Left cardiac atrium (tissue), 4 donors: ENCODE data around the gene ADCK1. TPM values are rescaled to one million over a fixed set of nuclear protein-coding genes. Genes with fewer than 3 reads are reported as not detected.
A peak's percentile ranks its signal among the peaks of the same experiment; 100 is the strongest.
"Not testable (repeated sequence)": the region's sequence is repeated elsewhere in the genome, so short reads cannot be mapped to it uniquely, and the experiment has no call there.

ENCODE experiments used
- ATAC-seq, 2 donors: fragments of 200-7000 bp; cut with Tn5 transposase; one replicate each; pipeline ENCODE4 v1.9.1; 2020; ENCODE audit warnings: mild to moderate bottlenecking in 2 of 2, moderate library complexity in 2 of 2
- DNase-seq: peaks from one replicate; pipeline ENCODE4 v3.0.0-alpha.2; 2020
- intact Hi-C, 2 donors: fragments of 100-400 bp; cut with DNase I; formaldehyde crosslinking; loops; one replicate each; pipeline versions ENCODE4 v1.14.1 to v1.15.1; 2022 to 2023
- long read RNA-seq: library from polyadenylated mRNA; unstranded; transcript quantifications from one replicate; pipeline ENCODE4 v2.0.0, GENCODE V29; 2021
- total RNA-seq, 2 donors: library from RNA; stranded (reverse); fragmentation: NEBNext Ultra II Directional; extraction: Animal tissue kit (Norgen Biotek cat#: 25700); gene quantifications; one replicate each; pipeline ENCODE4 v1.2.1, GENCODE V29; 2021
- donor health status: DM: no; HTN: yes; CAD: no.
- donor health status: DM: no; HTN: yes; CAD: no; lungs with severe emphysema.
- donor health status: DM: yes; HTN: yes; CAD: no.
- donor health status: Dilated cardiomyopathy.

Gene ADCK1
- 1 to 10 TPM; 6.4 to 8.4 TPM for total RNA-seq
- long read RNA-seq, transcript ADCK1-201 (11 exons, 2,234 nt), result major isoform, 7 of 11 reads
- long read RNA-seq, partial matches to known transcripts, result 0 of 11 reads
- long read RNA-seq, other reads (novel, unspliced or antisense), result 4 of 11 reads

DNA sequence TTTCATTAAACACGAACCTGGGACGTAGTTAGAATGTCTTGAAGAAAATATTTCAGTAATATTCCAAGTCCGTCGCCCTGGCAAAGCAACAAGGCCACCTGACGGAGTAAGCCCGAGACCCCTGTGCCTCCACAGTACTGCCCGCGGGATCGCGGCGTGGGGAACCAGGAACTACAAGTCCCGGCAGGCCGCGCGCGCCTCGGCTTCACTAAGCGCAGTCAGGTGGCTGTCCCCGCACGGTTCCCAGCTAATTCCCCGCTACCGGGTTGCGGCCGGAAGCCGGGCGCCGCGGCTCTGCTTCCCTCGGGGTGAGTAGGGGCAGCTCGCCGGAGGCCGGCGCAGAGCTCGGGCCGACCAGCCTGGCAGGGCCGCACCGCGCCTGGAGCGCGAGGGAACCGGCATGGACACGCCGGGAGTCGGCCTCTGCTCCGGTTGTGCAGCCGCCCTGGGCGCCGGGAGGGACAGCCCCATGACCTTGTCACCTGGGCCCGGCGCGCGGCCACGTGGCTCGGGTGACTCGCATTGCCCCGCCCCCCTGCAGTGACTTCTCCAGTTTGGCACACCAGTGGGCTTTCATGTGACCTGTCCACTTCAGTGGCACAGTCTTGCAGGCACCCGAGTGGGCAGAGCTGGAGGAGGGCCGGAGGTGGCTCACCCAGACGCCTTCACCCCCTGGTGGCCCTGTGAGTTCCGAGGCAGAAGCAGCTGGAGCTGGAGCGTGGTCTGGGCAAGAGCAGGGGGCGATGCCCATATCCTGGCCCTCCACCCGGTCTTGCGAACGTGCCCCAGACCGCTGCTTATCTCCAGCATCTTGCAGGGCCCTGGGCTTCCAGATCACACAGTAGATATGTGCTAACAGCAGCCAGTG lies at the start of gene ADCK1:
TSS of gene ADCK1 (plus strand) at position 247 of the 868 bp plus-strand sequence. CDS start 18,870 bp downstream, outside the sequence.
- intact Hi-C loops, result no loop called here
- DNase-seq (peak; percentile 94), ATAC-seq (peak; percentile 96 to 97)

- no peak for DNase-seq
- intact Hi-C loops, result no loop called here
- ATAC-seq, result no peak
Measured at GRCh38 chr14:77752266-77752665, 47.6 kb upstream of the ADCK1 start.

GRCh38 chr14:77752799-77753516 lies 47.0 kb upstream of the ADCK1 start:
- peak in 1 of 2 donors; percentile 36 for ATAC-seq
- intact Hi-C loops, result no loop called here
- DNase-seq, result no peak

- DNase-seq (peak; percentile 95), ATAC-seq (peak; percentile 98)
- intact Hi-C loops, result no loop called here
Measured at GRCh38 chr14:77760381-77761204, 39.3 kb upstream of the ADCK1 start, which contains the start of gene SNW1. SNW1 (minus strand) TSS chr14:77761156; CDS start chr14:77761127, 29 bp downstream.

- ATAC-seq (peak; percentile 56 to 67), DNase-seq (peak; percentile 39)
- intact Hi-C loops, result no loop called here
Measured at GRCh38 chr14:77761205-77761931, 38.5 kb upstream of the ADCK1 start.

DNA sequence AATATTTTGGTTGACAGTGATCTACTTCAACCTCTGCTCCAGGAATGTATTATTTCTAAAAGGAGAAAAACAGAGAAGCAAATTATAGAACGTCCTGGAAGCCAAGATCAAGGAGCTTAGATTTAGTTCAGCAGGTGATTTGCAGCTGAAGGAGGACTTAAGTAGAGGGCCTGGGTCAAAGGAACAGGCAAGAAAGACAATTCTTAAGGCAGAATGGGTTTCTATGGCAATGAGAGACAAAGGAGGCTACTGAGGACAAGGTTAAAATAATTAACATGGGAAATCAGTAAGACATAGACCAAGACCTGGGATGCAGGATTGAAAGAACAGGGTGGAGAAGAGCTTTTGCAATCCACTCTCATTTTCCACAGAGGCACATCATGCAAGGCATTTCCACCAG lies 36.6 kb upstream of the ADCK1 start:
- DNase-seq (no peak), ATAC-seq (no peak)
- intact Hi-C loops, result no loop called here

- intact Hi-C loops, result no loop called here
- no peak for DNase-seq
- ATAC-seq, result no peak
Measured at GRCh38 chr14:77763978-77764377, 35.9 kb upstream of the ADCK1 start.

GRCh38 chr14:77768442-77769069 lies 31.4 kb upstream of the ADCK1 start:
- ATAC-seq, DNase-seq, intact Hi-C loops: not testable (repeated sequence)

DNA sequence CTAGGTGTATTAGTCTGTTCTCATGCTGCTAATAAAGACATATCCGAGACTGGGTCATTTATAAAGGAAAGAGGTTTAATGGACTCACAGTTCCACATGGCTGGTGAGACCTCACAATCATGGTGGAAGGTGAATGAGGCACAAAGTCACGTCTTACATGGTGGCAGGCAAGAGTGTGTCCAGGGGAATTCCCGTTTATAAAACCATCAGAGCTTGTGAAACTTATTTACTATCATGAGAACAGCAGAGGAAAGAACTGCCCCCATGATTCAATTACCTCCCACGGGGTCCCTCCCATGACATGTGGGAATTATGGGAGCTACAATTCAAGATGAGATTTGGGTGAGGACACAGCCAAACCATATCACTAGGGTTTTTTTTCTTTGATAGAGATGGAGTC lies 25.9 kb upstream of the ADCK1 start:
- intact Hi-C loops, DNase-seq, ATAC-seq: not testable (repeated sequence)

DNA sequence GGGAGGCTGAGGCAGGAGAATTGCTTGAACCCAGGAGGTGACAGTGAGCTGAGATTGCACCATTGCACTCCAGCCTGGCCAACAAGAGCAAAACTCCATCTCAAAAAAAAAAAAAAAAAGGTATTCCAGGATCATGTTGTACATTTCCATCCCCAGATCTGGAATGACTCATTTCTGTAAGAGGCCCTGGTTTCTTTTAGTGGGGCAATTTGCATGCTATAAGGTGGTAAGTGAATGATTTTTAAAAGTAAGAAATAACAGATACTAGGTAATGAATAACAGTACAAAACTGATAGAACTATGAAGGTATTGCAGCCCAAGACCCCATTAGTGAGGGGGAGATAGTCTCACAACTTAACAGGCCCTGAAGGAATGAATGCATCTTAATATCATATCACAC lies 17.7 kb upstream of the ADCK1 start:
- intact Hi-C loops, result no loop called here
- no peak for ATAC-seq

GRCh38 chr14:77786148-77786547 lies 13.8 kb upstream of the ADCK1 start:
- no peak for DNase-seq
- ATAC-seq, result no peak
- intact Hi-C loops, result no loop called here

More for the DNA sequence above, 17.7 kb upstream of the ADCK1 start:
- DNase-seq, result no peak

GRCh38 chr14:77790566-77791224 lies 9.2 kb upstream of the ADCK1 start:
- intact Hi-C loops, result no loop called here
- no peak for DNase-seq
- no peak for ATAC-seq

DNA sequence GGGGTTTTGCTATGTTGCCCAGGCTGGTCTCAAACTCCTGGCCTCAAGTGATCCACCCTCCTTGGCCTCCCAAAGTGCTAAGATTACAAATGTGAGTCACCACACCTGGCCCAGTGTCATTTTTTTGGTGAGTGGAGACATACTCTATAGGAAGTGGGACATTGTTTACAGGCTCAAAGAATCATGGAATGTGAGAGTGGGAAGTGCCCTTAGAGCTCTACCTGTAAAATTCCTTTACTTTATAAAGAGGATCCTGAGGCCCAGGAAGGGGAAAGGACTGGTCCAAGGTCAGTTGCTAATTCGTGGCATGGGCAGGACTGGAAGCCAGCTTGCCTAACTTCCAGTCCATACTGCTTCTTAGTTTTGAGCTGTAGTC lies 8.7 kb upstream of the ADCK1 start:
- intact Hi-C loops, result no loop called here
- no peak for ATAC-seq
- DNase-seq, result no peak

GRCh38 chr14:77793255-77793654 lies 6.7 kb upstream of the ADCK1 start:
- ATAC-seq, intact Hi-C loops, DNase-seq: not testable (repeated sequence)

DNA sequence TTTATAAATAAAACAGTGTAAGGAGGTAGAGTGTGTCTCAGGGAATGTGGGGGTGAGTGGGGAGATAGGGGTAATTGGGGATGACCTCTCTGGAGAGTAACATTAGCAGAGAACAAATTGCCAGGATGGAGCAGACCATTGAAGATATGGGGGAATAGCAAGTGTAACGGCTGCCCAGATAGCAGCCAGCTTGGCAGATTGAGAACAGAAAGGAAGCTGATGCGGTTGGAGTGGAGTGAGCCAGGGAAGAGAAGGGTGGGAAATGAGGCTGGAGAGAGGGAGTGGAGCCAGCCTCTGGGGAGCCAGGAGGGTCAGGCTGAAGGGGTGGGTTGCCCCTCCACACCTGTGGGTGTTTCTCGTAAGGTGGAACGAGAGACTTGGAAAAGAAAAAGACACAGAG lies 5.6 kb upstream of the ADCK1 start:
- intact Hi-C loops, result no loop called here
- no peak for ATAC-seq
- no peak for DNase-seq

DNA sequence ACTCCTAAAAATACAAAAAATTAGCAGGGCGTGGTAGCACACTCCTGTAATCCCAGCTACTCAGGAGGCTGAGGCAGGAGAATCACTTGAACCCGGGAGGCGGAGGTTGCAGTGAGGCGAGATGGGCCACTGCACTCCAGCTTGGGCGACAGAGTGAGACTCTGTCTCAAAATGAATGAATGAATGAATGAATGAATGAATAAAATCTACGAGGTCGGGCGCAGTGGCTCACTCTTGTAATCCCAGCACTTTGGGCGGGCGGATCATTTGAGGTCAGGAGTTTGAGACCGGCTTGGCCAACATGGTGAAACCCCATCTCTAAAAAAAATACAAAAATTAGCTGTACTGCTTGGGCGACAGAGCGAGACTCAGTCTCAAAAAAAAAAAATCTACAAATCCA lies 453 bp upstream of the ADCK1 start:
- DNase-seq, intact Hi-C loops, ATAC-seq: not testable (repeated sequence)

DNA sequence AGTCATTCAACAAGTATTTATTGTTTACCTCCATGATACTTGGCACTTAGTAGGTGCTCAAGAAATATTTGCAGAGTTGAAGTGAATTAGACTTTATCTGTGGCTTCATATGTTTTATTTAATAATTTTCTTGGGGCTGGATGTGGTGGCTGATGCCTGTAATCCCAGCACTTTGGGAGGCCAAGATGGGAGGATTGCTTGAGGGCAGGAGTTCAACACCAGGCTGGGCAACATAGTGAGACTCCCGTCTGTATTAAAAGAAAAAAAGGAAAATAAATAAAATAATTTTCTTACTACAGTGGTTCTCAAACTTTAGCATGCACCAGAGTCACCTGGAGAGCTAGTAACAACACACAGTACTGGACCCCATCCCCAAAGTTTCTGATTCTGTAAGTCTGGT lies 905 bp downstream of the ADCK1 start:
- no peak for ATAC-seq
- intact Hi-C loops, result no loop called here
- no peak for DNase-seq

- intact Hi-C loops, result no loop called here
Measured at GRCh38 chr14:77804592-77804991, 4.7 kb downstream of the ADCK1 start.

More at GRCh38 chr14:77804592-77804991, 4.7 kb downstream of the ADCK1 start:
- no peak for DNase-seq
- ATAC-seq, result no peak
